Mammary epithelial cell (primary cell): ENCODE data around the gene PPARA.

ENCODE experiments used
- CTCF ChIP-seq, 2 donors: IDR thresholded peaks in 1 of 2; conservative IDR thresholded peaks in 1 of 2; 2 replicates each; pipeline ENCODE4 v1.5.1; 2011 to 2012; ENCODE audit warnings: inconsistent platforms in 2 of 2, low read length in 2 of 2, mild to moderate bottlenecking in 2 of 2, control low read depth in 1 of 2, low read depth in 1 of 2; ENCODE audit not compliant: insufficient read depth in 1 of 2; ENCODE audit errors: extremely low read depth in 1 of 2
- EZH2 ChIP-seq: IDR thresholded peaks from 2 replicates; pipeline ENCODE4 v1.6.1; 2012; ENCODE audit warnings: low read length, inconsistent platforms, borderline replicate concordance

- TF ChIP-seq CTCF (conservative IDR thresholded peaks at IDR 0.05 in 1 of 2, IDR thresholded peaks at IDR 0.05 in 1 of 2; ENCODE audit: extremely low read depth in 1 of 2, insufficient read depth in 1 of 2, low read depth in 1 of 2, low read length in 2 of 2) (no peak), EZH2 (no peak)
Observed at GRCh38 chr22:46237453-46238124, 87.3 kb downstream of the PPARA start.
